ENCODE data around the gene PLEKHA7.
"Not testable (repeated sequence)": the region's sequence is repeated elsewhere in the genome, so short reads cannot be mapped to it uniquely, and the experiment has no call there.

Gene PLEKHA7, protein sequence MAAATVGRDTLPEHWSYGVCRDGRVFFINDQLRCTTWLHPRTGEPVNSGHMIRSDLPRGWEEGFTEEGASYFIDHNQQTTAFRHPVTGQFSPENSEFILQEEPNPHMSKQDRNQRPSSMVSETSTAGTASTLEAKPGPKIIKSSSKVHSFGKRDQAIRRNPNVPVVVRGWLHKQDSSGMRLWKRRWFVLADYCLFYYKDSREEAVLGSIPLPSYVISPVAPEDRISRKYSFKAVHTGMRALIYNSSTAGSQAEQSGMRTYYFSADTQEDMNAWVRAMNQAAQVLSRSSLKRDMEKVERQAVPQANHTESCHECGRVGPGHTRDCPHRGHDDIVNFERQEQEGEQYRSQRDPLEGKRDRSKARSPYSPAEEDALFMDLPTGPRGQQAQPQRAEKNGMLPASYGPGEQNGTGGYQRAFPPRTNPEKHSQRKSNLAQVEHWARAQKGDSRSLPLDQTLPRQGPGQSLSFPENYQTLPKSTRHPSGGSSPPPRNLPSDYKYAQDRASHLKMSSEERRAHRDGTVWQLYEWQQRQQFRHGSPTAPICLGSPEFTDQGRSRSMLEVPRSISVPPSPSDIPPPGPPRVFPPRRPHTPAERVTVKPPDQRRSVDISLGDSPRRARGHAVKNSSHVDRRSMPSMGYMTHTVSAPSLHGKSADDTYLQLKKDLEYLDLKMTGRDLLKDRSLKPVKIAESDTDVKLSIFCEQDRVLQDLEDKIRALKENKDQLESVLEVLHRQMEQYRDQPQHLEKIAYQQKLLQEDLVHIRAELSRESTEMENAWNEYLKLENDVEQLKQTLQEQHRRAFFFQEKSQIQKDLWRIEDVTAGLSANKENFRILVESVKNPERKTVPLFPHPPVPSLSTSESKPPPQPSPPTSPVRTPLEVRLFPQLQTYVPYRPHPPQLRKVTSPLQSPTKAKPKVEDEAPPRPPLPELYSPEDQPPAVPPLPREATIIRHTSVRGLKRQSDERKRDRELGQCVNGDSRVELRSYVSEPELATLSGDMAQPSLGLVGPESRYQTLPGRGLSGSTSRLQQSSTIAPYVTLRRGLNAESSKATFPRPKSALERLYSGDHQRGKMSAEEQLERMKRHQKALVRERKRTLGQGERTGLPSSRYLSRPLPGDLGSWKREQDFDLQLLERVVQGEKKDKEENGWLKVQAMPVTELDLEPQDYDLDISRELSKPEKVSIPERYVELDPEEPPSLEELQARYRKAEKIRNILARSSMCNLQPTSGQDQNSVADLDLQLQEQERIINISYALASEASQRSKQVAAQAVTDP

GRCh38 chr11:17014321-17014832 lies at the start of gene PLEKHA7:
PLEKHA7 (minus strand) TSS chr11:17014414; CDS start chr11:17014401, 13 bp downstream.
- no peak for DNase-seq (ENCODE audit: low spot score)

DNA sequence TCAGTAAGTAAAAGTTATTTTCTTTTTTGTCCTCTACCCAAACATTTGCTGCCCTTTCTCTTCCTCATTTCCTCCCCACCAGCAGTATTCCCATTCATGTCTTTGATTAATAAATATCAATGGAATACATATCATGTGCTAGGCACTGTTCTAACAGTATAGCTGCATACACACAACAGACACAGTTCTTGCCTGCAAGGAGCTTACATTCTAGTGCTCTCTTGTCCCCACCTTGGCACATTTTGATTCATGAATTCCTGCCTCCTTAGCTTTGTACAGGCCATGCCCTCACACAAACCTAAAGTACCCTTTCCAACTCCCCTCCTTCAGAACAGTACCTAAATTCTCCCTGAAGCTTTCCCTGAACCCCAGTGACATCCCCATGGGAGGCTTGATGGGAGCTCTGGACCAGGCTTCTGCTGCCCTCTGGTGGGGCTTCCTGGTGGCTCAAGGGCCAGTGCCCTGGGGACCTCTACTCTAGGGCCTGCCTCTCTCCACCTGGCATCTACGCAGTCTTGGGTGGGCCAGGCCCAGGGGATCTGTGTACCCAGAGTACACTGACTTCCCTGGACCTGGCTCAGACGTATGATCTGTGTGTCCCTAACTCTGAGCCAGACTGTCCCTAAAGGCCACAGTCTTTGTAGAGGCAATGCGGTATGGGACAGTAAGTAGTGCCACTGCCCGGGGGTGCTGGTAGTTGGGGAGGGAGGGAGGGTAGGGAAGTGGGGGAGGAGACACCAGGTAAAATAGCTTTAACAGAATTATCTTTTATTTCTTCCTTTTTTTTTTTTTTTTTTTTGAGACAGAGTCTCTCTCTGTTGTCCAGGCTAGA lies 49.2 kb upstream of the PLEKHA7 start:
- peak; percentile 23 for DNase-seq (ENCODE audit: low spot score)

DNA sequence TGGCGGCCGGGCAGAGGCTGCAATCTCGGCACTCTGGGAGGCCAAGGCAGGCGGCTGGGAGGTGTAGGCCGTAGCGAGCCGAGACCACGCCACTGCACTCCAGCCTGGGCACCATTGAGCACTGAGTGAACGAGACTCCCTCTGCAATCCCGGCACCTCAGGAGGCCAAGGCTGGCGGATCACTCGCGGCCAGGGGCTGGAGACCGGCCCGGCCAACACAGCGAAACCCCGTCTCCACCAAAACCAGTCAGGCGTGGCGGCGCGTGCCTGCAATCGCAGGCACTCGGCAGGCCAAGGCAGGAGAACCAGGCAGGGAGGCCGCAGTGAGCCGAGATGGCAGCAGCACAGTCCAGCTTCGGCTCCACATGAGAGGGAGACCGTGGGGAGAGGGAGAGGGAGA lies 36.9 kb upstream of the PLEKHA7 start:
- DNase-seq (ENCODE audit: low spot score), result not testable (repeated sequence)

DNA sequence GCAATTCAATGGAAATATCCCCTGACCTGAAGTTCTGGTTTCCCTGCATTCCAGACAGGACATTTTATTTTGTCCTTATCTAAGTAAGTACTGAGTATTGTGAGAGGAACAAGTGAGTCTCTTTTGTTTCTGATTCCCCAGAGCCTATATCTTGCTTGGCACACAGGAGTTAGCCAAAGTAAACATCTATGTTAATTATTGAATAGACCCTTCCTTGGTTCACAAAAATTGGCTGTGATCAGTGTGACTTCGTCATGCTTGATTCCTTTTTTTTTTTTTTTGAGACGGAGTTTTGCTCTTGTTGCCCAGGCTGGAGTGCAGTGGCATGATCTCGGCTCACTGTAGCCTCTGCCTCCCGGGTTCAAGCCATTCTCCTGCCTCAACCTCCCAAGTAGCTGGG lies 34.3 kb upstream of the PLEKHA7 start:
- DNase-seq (ENCODE audit: low spot score), result not testable (repeated sequence)

- no peak for DNase-seq (ENCODE audit: low spot score)
These were observed 32.5 kb upstream of the PLEKHA7 start for GRCh38 chr11:17046690-17047089.

GRCh38 chr11:17036666-17037658 lies 22.7 kb upstream of the PLEKHA7 start:
- DNase-seq (ENCODE audit: low spot score), result no peak

GRCh38 chr11:17034027-17034426 lies 19.8 kb upstream of the PLEKHA7 start:
- not testable (repeated sequence) for DNase-seq (ENCODE audit: low spot score)

DNA sequence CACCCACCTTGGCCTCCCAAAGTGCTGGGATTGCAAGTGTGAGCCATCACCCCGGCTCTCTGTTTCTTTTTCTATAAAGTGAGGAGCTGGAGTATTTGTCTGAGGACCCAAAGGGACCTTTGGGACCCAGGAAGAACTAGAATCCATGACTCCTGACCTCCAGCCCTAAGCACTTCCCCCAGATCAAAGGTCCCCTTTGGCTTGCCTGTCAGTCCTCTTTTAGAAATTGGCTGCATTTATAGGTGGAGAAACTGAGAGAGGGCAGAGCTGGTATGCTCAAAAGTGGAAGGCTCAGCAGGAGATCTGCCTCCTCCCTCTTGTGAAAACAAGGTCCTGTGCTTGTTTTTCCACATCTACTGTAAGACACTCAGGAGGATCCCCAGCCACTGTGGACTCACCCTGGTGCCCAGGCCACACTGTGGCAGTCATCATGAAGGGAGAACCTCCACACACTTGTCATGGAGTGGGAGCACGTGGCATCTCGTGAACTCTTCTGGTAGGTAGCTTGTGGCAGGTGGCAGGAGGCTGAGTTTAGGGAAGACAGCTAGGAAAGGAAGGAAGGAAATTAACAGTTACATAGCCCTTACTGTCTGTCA lies 12.4 kb upstream of the PLEKHA7 start:
- no peak for DNase-seq (ENCODE audit: low spot score)

GRCh38 chr11:17024924-17025323 lies 10.7 kb upstream of the PLEKHA7 start:
- DNase-seq (ENCODE audit: low spot score), result no peak

- no peak for DNase-seq (ENCODE audit: low spot score)
These were observed 7.3 kb upstream of the PLEKHA7 start for GRCh38 chr11:17021511-17021910.

DNA sequence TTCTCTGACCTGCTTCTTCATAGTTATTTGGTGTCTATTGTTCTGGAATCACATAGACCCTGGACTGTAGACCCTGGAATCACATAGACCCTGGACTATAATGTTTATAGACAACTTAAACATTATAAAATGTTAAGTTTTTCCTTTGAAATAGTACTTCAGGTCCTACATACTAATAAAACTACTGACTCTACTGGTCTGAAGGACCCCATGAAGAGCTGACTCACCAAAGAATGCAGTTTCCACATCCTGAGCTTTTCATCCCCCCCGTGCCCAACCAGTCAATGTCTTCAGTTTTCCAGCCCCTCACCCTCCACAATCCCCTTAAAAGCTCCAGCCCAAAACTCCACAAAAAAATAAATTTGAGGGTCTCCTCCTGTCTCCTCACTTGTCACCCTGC lies 6.6 kb upstream of the PLEKHA7 start:
- no peak for DNase-seq (ENCODE audit: low spot score)

GRCh38 chr11:17019232-17019631 lies 5.0 kb upstream of the PLEKHA7 start:
- DNase-seq (ENCODE audit: low spot score), result no peak

GRCh38 chr11:17015627-17016126 lies 1.5 kb upstream of the PLEKHA7 start:
- DNase-seq (ENCODE audit: low spot score), result no peak

DNA sequence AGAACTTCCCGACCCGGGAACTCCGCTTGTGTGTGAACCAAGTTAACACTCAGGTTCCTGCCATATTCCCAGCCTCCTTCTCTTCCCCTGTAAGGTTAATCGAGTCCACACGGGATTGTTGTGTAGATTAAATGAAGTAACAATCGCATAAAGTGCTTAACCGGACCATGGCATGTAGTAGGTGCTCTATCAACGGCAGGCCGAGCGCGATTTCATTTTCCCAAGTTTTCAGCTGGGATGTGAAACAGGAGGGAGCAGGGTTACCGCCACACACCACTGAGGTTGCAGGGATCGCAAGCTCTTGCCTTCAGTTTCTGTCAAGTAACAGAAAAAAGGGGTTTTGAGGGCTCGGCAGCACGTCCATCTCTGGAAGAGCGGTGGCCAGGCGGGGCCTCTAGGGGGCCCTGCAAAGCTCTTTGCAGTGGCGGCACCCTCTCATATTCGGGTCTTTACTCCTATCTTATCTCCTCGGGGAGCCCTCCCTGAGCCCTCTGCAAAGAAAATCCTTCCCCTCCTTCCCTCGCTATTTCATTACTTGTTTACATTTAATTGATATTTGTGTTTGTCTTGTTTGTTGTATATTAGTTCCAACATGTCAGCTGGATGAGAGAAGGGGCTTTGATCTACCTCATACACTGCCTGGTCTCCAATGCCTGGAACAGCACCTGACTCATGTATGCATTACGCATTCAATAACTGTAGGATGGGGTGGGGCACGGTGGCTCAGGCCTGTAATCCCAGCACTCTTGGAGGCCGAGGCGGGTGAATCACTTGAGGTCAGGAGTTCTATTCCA lies 816 bp upstream of the PLEKHA7 start:
- peak; percentile 8 for DNase-seq (ENCODE audit: low spot score)

GRCh38 chr11:17013548-17014320 lies 480 bp downstream of the PLEKHA7 start:
- DNase-seq (ENCODE audit: low spot score), result peak; percentile 4

DNA sequence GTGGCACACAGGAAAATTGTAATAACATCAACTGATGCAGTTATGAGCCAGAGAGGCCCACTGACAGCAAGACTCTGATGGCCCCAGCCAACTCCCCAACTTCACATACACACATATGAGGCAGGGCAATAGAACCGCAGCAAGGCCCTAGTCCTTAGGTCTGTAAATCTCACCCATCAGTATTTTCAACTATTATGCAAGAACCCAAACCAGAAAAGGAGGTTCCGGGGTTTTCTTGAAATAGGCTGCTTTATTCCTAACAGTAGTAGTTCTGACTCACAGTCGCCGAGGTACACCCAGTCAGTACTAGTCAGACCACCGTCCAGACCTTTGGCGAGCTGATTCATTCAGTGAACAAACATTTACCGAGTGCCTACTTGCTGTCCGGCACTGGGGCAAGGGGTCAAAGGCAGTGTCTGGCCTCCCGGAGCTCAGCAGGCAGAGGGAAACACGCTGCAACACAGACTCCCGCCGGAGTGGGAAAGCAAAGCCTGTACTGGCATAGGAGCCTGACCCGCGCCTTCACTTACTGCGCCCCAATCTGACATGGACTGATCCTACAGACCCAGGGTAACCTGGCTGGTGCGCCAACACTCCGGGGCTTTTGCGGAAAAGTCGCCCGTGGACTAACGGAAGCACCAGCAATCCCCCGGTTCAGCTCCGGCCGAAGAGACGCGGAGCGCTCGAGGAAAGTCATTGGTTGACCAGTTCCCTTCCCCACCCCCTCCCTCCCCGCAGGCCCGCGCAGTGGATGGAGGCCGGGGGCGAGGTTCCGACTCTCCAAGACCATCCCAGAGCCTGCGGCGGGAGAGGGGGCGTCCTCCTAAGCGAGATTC lies 1.3 kb downstream of the PLEKHA7 start:
- DNase-seq (ENCODE audit: low spot score), result no peak

DNA sequence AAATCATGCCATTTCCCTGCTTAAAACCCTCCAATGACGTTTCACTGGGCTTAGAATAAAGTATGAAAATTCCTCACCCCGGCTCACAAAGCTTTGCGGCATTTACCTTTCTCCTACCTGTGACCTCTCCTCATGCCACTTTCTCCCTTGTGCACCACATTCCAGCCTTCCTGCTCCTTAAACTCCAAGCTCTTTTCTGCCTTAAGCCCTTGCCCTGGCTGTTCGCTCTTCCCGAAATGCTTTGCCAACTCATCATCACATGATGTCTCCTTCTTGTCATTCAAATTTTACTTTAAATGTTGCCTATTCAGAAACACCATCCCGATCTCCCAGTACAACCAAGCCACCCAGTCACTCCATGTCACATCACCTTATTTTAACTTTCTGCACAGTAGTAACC lies 2.0 kb downstream of the PLEKHA7 start:
- DNase-seq (ENCODE audit: low spot score), result no peak
